ENCODE results near the gene TP53I13. TPM values are rescaled to one million over a fixed set of nuclear protein-coding genes. Genes with fewer than 3 reads are reported as not detected.

The TP53I13 gene
- total RNA-seq, 1 experiment from 2014 or later, result 33.3 TPM

DNA sequence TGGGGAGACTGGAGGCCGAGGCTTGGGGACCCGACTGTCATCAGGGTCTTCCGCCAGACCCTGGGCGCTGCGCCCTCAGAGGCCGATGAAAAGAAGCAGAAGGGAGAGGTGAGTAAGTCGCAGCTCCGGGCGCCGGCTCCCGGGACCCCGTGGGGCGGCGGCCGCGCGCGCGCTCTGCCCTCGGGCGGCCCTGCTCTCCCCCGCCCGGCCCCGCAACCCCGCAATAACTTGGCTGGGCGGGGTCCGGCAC is 1.3 kb upstream of the TP53I13 start:
- peak; percentile 20 for ATAC-seq
- no peaks in the 10 kb centered on the region for H3K9me3 ChIP-seq (ENCODE audit: control insufficient read depth in 1 of 2, insufficient read depth in 1 of 2, low read depth in 1 of 2, low read length in 2 of 2)
- peak overlapping the region; percentile 75 for H3K9ac ChIP-seq (ENCODE audit: low read length)
- BruUV-seq (replicated peaks), result no TSS peak
- ChIA-PET CTCF (interaction anchor here (1.0 to 3.8 kb wide), 7 partner anchors 16 to 526 kb away, joined by 3 to 30 read pairs (median 4); partner anchors contain the start of gene ANKRD13B), POLR2A (interaction anchor here (1.0 kb wide), 1 partner anchor 23 kb away, joined by 3 read pairs; no protein-coding TSS in a partner anchor), RAD21 (ENCODE audit: low non-redundant PET in 1 of 2, low total read pairs in 2 of 2, uncharacterized antibody in 2 of 2, unreplicated experiment in 2 of 2) (no interaction called here)
- no peaks in the 10 kb centered on the region for H3K27me3 ChIP-seq (ENCODE audit: insufficient read depth, low read length)
- peak overlapping the region; percentile 79 to 82 for H3K4me3 ChIP-seq (replicated peaks in 1 of 2; ENCODE audit: low read depth in 1 of 2, low read length in 2 of 2)
- H3K4me1 ChIP-seq (ENCODE audit: control insufficient read depth in 1 of 2, insufficient read depth in 2 of 2, low read length in 2 of 2), result peaks cover 13 to 25% of the 10 kb centered on the region in 2 experiments
- H3K79me2 ChIP-seq (ENCODE audit: insufficient read depth, low read length), result peaks cover 10% of the 10 kb centered on the region; the same call in 1 of the 2 replicates
- DNase-seq (ENCODE audit: low read depth, low spot score), result no peak
- peak overlapping the region; percentile 99 for H3K4me2 ChIP-seq (ENCODE audit: low read length)
- H3K27ac ChIP-seq (ENCODE audit: low read depth, low read length), result peak overlapping the region; percentile 82
- peak overlapping the region; percentile 9 for H2AFZ ChIP-seq (ENCODE audit: low read depth, low read length, poor library complexity, severe bottlenecking)
- peaks cover under 1 to 2% of the 10 kb centered on the region in 2 experiments; a peak in 1 of 4 replicates for H3K36me3 ChIP-seq (ENCODE audit: control insufficient read depth in 1 of 2, insufficient read depth in 2 of 2, low read length in 2 of 2)
- TF ChIP-seq POLR2AphosphoS5 (IDR thresholded peaks at IDR 0.05; ENCODE audit: low read depth, low read length), result no peak
- no peak for TF ChIP-seq JUND (IDR thresholded peaks at IDR 0.05)
- TF ChIP-seq YY1 (IDR thresholded peaks at IDR 0.05; ENCODE audit: extremely low read depth, insufficient replicate concordance, low read depth, low read length), result no peak
- TF ChIP-seq EGR1 (IDR thresholded peaks at IDR 0.05; ENCODE audit: low read depth), result peak; percentile 15; the same call in 1 of the 2 replicates
- no peak for TF ChIP-seq SRF (IDR thresholded peaks at IDR 0.05; ENCODE audit: low read depth)
- TF ChIP-seq, protein P1, sequence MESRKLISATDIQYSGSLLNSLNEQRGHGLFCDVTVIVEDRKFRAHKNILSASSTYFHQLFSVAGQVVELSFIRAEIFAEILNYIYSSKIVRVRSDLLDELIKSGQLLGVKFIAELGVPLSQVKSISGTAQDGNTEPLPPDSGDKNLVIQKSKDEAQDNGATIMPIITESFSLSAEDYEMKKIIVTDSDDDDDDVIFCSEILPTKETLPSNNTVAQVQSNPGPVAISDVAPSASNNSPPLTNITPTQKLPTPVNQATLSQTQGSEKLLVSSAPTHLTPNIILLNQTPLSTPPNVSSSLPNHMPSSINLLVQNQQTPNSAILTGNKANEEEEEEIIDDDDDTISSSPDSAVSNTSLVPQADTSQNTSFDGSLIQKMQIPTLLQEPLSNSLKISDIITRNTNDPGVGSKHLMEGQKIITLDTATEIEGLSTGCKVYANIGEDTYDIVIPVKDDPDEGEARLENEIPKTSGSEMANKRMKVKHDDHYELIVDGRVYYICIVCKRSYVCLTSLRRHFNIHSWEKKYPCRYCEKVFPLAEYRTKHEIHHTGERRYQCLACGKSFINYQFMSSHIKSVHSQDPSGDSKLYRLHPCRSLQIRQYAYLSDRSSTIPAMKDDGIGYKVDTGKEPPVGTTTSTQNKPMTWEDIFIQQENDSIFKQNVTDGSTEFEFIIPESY (IDR thresholded peaks at IDR 0.05; ENCODE audit: extremely low read depth, insufficient replicate concordance, low read length), result no peak
- H3K9me2 ChIP-seq (ENCODE audit: insufficient read depth), result no peaks in the 10 kb centered on the region
- H4K20me1 ChIP-seq (ENCODE audit: insufficient read depth), result no peaks in the 10 kb centered on the region
- intact Hi-C loops (cut with micrococcal nuclease), result no loop called here

Measured in HCT116 (cell line).